HG03378 (cell line): ENCODE data around the gene MED15.
"Not testable (repeated sequence)": the region's sequence is repeated elsewhere in the genome, so short reads cannot be mapped to it uniquely, and the experiment has no call there.

Source experiments
- ATAC-seq: cut with Tn5 transposase; IDR thresholded peaks from one replicate; pipeline ENCODE4 v1.9.1; 2021; ENCODE audit warnings: mild to moderate bottlenecking, moderate library complexity; ENCODE audit not compliant: unreplicated experiment

The MED15 gene

DNA sequence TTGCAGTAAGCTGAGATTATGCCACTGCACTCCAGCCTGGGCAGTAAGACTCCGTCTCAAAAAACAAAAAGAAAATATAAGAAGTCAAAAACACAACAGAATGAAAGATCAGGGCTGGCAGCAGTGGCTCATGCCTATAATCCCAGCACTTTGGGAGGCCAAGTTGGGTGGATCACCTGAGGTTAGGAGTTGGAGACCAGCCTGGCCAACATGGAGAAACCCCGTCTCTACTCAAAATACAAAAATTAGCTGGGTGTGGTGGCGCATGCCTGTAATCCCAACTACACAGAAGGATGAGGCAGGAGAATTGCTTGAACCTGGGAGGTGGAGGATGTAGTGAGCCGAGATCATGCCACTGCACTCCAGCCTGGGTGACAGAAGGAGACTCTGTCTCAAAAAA is 87.1 kb downstream of the MED15 start:
- not testable (repeated sequence) for ATAC-seq

DNA sequence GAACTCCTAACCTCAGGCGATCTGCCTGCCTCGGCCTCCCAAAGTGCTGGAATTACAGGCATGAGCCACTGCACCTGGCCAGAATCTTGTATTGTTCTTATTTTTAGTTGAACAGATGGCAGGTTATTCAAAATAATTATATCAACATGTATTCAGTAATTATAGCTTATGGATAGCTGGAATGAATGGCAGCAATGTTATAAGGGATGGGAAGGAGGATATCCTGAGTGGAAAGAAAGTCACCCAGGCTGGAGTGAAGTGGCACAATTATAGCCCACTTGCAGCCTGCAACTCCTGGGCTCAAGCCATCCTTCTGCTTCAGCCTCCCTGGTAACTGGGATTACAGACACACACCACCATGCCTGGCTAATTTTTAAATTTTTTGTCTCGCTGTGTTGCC is 88.1 kb downstream of the MED15 start:
- no peak for ATAC-seq

DNA sequence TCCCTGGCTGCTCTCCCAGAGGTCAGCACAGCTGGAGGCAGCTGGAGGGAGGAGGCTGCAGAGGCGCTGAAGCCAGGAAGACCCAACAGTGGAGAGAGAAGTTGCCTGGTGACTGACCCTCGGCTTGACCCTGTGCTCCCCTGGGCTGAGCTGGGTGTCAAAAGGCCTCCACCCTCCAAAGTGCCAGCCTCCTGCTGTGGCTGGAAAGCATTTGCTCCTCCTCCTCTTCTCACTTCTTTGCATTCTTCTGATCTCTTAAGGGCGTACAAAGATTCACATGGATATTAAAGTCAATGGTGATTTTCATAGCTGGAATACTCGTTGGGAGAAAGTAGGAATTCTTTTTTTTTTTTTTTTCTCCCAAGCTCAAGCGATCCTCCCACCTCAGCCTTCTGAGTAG is 91.7 kb downstream of the MED15 start:
- no peak for ATAC-seq

DNA sequence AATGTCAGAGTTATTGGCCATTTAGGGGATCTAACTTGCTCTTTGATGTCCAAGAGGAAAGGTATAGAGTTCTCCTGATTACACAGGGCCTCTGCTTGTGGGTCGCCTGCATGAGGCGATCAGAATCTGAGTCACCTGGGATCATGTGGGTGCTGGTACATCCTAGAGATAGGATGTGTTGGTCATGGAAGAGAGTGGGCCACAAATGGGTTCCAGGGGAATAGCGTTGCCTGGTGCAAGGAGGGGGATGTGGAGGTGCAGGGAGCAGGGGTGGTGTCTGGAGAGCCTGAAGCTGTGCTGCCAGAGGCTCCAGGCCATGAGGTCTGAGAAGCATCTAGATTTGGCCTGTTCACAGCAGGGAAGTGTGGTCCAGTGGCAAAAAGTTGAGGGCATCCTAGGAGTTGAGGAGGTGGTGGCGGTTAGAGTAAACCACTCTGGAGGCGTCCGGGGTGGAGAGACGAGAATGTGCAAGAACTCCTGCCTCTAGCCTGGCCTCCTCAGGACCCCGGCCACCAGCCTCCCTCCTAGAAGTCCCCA is 92.8 kb downstream of the MED15 start:
- ATAC-seq = no peak

DNA sequence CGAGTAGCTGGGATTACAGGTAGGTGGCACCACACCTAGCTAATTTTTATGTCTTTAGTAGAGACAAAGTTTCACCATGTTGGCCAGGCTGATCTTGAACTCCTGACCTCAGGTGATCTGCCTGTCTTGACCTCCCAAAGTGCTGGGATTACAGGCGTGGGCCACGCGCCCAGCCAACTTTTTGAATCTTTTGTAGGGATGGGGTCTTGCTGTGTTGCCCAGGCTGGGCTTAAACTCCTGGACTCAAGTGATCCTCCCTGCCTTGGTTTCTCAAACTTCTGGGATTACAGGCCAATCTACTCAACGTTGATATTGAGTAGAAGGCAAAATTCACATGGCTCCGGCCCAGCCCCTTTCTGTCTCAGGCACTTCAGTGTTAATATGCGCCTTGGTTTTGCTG is 93.9 kb downstream of the MED15 start:
- no peak for ATAC-seq

DNA sequence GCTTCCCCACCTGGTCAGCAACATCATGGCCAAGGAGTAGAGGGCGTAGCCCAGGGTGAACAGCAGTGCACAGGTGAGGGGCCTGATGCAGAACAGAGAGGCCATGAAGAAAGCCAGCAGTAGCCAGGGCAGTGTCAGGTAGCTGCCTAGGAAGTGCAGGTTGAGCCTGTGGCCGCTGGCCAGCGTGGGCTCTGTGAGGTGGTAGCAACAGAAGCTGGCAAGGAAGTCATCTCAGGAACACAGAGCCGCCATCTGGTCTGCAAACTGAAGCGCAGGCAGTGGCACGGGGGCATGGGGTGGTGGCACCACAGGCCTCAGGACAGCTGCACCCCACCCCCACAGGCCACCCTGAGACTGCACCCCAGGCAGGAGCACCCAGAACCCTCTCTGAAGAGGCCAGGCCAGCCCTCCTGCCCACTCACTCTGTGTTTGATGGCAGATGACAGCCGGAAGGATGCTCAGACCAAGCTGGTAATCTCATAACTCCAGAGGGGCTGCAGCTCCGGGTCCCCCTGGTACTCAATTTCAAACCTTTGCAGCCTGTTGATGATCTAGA is 95.3 kb downstream of the MED15 start:
- ATAC-seq = no peak

DNA sequence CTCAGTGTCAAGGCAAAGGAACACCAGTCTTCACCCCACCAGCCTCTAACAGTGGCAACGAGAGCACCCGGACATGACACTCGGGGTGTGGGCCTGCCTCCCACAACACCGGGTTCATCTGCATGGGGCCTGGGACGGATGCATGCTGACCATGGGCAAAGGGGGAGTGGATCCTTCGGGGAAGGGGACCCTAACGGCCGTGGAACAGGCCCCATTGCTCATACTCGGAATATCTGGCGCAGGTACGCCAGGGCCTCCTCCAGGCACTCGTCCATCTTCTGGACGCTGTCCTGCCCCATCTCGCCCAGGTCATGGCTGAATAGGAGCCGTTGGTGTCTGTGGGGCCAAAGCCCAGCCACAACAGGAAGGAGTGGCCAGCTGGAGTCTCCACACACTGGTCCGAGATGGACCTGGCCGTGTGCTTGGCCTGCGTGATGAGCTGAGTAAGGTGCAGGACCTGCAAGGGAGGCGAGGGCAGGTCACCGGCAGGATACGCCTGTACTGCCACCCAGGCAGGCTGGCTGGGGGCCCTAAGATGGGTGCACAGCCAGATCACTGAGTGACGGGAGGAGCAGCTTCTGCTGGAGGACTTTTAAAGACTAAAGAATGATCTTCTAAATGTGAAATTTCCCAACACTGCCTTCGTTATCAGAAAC is 96.8 kb downstream of the MED15 start:
- ATAC-seq = no peak

DNA sequence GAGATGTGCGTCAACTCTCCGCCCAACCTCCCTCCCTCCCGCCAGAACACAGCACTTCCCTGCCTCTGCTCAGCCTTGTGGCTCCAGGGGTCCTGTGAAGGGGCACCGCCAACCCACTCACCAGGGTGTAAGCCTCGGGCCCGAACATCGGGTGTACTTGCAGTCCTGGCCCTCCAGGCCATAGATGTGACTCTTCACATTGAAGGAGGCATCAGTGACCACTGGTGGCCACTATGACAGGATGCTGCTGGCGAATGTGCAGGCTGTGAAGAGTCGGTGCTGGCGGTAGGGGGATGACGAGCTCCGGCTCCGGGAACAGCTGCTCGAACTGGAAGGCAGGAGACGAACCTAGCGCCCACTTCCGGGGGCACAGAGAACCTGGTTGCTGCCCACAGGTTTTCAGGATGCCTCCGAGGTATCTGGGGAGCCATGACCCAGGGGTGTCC is 97.4 kb downstream of the MED15 start:
- ATAC-seq = no peak

DNA sequence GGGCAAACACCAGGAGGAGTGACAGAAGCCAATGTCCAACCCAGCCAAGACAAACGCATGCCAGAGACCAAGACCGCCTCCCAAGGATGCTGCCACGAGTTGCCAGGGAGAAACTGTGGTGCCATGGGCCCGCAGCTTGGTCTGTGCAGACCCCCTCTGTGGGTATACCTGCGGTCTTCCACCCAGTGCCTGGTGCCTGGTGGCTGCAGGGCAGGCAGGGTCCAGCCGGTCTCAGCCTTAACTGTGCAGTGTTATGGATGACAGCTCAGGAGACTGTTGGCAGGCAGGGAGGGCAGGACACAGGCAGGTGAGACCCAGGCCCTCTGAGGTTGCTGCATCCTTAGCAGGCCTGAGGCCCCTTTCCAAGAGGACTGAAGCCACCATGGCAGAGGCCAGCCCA is 97.9 kb downstream of the MED15 start:
- ATAC-seq = no peak

DNA sequence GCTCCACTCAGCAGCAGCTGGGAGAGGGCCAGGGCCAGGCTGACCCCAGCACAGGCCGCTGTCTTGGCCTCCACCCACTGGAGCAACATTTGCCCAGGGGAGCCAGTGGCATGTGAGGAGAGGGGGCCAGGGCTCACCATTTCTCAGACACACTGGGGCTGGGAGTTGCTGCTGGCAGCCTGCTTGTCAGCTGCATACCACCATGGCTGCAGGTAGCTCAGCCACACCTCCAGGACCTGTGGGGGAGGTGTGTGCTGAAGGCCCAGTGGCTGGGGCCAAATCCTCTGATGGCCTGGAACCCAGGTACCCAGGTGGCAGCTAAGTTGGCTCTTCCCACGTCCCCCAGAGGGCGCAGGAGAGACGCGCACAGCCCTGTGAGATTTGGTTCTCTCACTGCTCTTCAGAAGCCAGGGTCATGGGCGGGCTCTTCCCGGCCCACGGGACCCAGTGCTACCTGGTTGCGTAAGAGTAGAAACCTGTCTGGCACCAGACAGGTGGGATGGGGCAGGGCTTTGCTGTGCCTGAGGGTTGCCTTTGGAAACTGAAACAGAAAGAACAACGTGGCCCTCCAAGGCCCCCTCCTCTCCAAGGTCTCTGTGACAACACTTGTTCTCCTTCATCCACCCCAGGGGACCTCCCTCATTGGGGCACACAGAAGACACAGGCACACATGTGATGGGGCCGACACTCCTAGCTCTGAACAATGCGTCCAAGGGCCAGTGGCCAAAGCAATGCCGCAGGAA is 98.8 kb downstream of the MED15 start:
- ATAC-seq = no peak

DNA sequence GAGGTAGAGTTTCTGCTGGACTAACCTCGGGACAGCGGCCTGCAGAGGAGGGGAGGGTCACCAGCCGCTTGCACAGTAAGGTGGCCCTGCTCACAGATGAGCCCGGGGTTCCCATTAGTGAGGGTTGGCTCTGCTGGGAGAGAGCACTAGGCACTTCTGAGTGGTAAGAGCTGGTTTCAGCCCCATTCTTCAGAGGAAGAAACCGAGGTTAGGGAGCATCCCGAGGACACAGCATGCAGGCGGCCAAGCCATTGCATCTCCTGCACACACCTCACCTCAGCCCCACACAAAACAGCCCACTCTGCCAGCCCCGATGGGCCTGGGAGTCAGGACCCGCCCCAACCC is 99.3 kb downstream of the MED15 start:
- ATAC-seq = no peak

DNA sequence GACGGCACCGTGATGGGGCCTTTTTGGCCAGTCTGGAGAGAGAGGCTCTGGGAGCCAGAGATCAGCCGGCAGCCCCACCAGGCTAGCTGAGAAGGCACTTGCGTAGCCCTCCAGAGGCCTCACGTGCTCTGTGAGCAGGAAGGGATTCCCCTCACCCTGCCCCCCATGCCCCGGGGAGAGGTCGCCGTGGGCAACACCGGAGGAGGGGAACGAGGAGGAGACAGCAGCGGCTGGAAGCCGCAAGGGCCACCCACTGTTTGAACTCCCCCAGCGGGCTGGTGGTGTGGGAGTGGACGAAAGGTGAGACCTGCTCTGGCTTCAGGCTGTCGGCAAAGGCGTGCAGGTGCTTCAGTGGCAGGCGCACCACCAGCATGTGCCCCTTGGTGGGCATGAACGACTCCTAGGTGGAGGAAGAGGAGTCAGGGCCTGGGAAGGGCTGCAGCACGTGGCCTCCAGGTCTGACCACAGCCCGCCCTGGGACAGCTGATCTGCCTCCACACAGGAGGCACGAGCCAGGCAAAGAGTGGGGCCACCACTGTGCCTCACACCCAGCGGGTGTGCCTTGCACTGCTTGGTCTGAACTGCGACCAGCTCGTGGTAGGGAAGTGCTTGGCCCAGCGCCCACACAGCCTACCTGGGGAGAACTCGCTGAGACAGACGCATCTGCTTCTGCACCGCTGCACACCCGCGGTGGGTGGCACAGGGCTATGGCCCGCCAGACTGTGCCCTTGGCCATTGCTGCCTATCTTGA is 99.9 kb downstream of the MED15 start:
- no peak for ATAC-seq

DNA sequence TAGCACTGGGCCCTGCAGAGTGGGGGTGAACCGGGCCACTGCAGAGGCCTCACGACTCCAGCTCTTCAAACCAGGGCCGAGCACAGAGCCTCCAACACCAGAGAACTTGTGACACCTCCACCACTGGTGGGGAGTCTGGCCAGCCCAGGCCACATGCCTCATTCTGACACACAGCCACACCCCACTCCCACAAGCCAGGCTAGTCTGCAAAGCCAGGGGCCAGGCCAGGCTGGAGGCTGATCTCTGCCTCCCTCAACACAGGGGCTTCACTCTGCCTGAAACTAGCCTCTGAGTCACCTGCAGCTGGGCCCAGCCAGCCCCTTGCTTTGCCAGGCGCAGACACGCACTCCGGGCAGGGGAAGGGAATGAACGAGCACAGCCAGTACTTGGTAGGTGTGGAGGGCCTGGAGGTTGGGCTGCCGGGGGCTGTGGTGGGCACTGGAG is 102.9 kb downstream of the MED15 start:
- no peak for ATAC-seq

DNA sequence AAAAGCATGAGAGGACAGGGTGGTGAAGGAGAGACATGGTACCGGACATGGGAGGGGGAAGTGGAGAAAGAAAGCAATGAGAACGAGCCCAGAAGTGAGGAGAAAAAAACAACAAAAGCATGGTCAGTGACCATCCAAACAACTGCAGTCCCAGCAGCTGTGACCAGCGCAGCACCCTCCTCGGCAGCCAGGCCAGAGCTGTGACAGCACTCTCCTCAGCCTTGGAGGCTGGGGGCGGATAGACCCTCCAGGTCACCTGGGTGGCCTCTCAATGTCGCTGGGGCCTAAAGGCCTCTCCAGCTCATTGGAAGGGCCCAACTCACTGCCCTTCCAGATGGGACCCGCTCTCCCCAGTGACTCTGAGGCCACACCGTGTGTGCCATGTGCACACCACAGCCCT is 103.3 kb downstream of the MED15 start:
- no peak for ATAC-seq

DNA sequence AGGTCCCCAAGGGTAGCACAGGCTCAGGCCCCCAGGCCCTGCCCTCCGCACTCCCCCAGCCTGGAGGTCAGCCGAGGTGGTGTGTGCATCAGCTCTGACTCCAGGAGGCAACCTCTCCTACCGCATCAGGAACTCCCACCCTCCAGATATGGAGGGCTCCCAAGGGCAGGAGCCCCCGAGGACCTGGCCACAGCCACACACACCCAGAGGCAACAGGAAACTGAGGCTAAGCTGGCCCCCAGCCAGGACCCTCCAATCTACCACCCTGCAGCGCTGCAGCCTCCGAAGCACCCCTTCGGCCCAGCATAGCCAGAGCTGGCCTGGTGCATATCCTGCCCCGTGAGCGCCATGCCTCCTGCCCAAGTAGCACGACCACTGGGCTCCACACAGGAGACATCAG is 104.0 kb downstream of the MED15 start:
- no peak for ATAC-seq

DNA sequence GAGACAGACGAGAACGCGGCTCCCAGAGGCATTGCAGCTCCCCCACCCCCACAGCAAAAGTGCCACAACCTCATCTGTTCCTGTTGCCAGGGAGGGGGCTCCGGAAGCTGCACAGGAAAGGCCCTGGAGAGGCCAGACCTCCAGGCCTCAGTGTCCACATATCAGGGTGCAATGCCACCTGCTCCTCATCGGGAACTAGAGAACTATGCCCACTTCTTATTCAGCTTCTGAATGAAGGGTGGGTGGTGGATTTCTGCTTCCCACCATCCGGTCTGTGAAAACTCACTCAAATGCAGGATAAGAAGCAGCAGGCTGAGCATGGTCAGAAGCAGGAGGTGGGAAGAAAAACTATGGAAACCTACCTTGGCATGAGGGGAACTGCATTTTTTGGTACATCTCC is 105.9 kb downstream of the MED15 start:
- no peak for ATAC-seq

DNA sequence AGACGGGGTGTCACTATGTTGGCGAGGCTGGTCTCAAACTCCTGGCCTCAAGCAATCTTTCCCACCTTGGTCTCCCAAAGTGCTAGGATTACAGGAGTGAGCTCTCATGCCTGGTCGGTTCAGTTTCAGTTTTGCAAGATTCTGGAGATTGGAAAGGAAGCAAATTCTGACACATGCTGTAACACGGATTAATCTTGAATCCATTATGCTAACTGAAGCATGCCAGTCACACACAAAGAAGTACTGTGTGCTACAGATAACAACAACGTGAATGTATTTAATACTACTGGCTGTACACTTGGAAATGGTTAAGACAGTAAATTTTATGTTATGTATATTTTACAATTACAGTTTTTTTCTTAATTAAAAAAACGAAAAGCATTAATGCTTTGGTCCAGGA is 107.6 kb downstream of the MED15 start:
- ATAC-seq = no peak

DNA sequence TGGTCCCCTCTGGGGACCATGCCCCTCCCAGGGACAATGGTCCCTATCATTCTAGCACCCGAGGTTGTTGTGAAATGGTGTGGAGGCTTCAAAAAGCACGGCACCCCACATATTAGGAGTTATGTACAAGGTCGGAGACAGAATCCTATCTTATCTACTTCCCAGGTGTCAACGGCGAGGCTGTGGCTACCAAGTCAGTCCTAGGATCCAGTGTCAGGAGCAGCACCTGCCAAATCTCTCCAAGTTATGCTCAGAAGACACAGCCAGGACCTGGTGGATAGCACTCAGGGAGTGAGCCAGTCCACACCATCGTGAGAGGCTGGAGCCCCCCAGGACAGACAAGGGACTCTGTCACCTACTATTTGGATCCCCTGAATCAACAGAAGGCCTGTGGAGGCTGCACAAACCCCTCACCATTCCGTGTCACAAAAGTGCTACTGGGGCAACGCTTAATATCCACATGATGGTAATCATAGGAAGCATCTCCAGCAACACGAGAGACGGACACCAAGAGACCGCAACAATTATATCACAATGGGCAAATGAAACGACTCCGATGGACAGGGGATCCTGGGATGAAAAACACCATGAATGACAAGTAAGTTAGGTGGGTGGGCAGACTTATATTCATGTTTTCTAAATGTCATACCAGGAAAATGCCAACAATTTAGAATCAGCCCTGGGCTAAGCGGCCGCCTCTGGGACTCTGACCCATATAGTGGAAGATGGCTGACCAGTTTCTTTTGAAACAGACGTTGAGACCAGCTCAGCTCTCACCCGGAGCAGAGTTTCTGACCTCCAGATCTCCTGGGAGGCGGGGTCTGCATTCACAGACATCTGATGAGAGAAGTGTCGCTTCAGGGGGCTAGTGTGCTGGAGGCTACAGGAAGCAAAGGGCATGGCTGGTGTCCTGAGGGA is 108.4 kb downstream of the MED15 start:
- ATAC-seq = no peak

DNA sequence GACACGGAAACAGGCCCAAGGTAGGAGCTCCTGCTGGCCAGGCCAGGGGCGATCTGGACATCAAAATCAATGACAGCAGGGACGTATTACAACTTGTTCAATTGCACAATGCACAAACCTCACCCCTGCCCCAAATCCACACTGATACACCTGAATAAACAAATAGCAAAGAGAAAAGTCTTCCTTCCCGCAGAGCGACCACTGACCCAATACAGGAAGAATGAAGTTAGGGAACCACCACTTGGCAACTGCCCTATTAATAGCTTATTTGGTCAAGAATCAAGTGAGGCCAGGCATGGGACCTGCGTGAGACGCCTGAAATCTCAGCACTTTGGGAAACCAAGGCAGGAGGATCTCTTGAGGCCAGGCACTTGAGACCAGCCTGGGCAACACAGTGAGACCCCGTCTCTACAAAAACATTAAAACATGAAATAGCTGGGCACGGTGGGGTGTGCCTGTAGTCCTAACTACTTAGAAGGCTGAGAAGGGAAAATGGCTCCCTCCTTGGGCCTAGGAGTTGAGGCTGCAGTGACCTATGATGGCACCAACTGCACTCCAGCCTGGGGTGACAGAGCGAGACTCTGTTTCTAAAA is 109.1 kb downstream of the MED15 start:
- ATAC-seq = no peak

DNA sequence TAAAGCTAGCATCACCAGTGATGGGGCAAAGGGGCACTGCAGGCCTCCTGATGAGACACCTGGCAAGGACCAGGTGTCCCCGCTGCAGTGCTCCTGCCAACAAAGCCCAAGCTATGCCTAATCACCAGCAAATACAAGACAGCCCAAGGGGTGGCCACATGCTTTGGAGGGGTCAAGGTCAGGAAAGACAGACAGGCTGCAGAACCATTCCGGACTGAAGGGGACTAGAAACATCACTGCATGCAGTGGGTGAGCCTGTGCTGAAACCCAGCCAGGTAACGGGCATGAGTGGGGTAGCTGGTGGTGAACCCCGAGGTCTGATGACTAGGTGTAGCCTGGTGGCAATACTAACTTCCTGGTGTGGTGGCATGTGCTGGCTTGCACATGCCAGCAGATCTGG is 111.1 kb downstream of the MED15 start:
- no peak for ATAC-seq
